Fibroblast of lung (primary cell): ENCODE data around the gene SETBP1.

ENCODE experiments used
- EZH2 ChIP-seq: IDR thresholded peaks from 2 replicates; pipeline ENCODE4 v1.5.1; 2012; ENCODE audit warnings: low read length, control low read depth, mild to moderate bottlenecking; ENCODE audit errors: missing control alignments
- TF ChIP-seq, protein P1 (sequence below), 2 donors: IDR thresholded peaks in 1 of 2; conservative IDR thresholded peaks in 1 of 2; 1 replicate in 1 of 2; 2 replicates in 1 of 2; pipeline ENCODE4 v1.5.1; 2011 to 2012; ENCODE audit warnings: low read length in 2 of 2, control low read depth in 1 of 2, inconsistent platforms in 1 of 2, low read depth in 1 of 2, mild to moderate bottlenecking in 1 of 2

DNA sequence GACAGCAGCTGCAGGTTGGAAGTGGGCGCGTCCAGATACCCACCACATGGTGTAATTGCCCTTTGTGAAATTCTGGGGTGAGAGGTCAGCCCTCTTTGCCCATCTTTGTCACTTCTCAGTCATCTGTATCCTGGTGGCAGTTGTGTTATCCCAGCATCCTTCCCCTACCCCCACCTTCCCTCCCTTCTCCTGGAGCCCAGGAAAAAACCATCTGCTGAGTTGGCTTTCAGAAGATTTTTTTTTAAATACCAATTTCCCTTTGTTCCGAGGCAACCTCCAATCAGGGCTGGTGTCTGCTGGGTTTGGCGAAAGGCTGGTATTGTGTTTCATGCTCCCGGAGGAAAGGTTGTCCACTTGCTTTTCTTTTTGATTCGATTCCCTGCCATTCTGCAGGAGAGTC lies 35.2 kb downstream of the SETBP1 start:
- TF ChIP-seq, protein P1, sequence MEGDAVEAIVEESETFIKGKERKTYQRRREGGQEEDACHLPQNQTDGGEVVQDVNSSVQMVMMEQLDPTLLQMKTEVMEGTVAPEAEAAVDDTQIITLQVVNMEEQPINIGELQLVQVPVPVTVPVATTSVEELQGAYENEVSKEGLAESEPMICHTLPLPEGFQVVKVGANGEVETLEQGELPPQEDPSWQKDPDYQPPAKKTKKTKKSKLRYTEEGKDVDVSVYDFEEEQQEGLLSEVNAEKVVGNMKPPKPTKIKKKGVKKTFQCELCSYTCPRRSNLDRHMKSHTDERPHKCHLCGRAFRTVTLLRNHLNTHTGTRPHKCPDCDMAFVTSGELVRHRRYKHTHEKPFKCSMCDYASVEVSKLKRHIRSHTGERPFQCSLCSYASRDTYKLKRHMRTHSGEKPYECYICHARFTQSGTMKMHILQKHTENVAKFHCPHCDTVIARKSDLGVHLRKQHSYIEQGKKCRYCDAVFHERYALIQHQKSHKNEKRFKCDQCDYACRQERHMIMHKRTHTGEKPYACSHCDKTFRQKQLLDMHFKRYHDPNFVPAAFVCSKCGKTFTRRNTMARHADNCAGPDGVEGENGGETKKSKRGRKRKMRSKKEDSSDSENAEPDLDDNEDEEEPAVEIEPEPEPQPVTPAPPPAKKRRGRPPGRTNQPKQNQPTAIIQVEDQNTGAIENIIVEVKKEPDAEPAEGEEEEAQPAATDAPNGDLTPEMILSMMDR (conservative IDR thresholded peaks at IDR 0.05 in 1 of 2, IDR thresholded peaks at IDR 0.05 in 1 of 2; ENCODE audit: low read depth in 1 of 2, low read length in 2 of 2), result no peak
- TF ChIP-seq EZH2, result no peak
